GM19463 (cell line): Measurements from ENCODE around the gene PCDHGA8.
"Not testable (repeated sequence)": the region's sequence is repeated elsewhere in the genome, so short reads cannot be mapped to it uniquely, and the experiment has no call there.

Experiments
- ATAC-seq: cut with Tn5 transposase; IDR thresholded peaks from one replicate; pipeline ENCODE4 v1.9.1; 2021; ENCODE audit warnings: mild to moderate bottlenecking, moderate library complexity; ENCODE audit not compliant: unreplicated experiment

PCDHGA8 gene

DNA sequence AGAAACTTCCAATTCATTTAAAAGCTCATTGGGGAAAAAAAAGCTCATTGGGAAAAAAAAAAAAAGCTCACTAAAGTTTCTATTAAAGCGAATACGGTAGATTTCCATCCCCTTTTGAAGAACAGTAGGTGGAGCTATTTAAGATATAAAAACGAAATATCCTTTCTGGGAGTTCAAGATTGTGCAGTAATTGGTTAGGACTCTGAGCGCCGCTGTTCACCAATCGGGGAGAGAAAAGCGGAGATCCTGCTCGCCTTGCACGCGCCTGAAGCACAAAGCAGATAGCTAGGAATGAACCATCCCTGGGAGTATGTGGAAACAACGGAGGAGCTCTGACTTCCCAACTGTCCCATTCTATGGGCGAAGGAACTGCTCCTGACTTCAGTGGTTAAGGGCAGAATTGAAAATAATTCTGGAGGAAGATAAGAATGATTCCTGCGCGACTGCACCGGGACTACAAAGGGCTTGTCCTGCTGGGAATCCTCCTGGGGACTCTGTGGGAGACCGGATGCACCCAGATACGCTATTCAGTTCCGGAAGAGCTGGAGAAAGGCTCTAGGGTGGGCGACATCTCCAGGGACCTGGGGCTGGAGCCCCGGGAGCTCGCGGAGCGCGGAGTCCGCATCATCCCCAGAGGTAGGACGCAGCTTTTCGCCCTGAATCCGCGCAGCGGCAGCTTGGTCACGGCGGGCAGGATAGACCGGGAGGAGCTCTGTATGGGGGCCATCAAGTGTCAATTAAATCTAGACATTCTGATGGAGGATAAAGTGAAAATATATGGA is 38.1 kb downstream of the PCDHGA8 start, which contains the start of gene PCDHGA12:
TSS of gene PCDHGA12 (plus strand) at position 176 of the 782 bp plus-strand sequence. CDS start at position 429, 253 bp downstream.
- ATAC-seq = peak; percentile 93

DNA sequence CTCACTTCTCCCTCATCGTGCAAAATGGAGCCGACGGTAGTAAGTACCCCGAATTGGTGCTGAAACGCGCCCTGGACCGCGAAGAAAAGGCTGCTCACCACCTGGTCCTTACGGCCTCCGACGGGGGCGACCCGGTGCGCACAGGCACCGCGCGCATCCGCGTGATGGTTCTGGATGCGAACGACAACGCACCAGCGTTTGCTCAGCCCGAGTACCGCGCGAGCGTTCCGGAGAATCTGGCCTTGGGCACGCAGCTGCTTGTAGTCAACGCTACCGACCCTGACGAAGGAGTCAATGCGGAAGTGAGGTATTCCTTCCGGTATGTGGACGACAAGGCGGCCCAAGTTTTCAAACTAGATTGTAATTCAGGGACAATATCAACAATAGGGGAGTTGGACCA is 38.9 kb downstream of the PCDHGA8 start:
- ATAC-seq = peak; percentile 43

DNA sequence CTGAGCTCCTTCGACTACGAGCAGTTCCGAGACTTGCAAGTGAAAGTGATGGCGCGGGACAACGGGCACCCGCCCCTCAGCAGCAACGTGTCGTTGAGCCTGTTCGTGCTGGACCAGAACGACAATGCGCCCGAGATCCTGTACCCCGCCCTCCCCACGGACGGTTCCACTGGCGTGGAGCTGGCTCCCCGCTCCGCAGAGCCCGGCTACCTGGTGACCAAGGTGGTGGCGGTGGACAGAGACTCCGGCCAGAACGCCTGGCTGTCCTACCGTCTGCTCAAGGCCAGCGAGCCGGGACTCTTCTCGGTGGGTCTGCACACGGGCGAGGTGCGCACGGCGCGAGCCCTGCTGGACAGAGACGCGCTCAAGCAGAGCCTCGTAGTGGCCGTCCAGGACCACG is 39.9 kb downstream of the PCDHGA8 start:
- not testable (repeated sequence) for ATAC-seq

DNA sequence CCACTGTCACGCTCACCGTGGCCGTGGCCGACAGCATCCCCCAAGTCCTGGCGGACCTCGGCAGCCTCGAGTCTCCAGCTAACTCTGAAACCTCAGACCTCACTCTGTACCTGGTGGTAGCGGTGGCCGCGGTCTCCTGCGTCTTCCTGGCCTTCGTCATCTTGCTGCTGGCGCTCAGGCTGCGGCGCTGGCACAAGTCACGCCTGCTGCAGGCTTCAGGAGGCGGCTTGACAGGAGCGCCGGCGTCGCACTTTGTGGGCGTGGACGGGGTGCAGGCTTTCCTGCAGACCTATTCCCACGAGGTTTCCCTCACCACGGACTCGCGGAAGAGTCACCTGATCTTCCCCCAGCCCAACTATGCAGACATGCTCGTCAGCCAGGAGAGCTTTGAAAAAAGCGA is 40.3 kb downstream of the PCDHGA8 start:
- ATAC-seq = not testable (repeated sequence)

DNA sequence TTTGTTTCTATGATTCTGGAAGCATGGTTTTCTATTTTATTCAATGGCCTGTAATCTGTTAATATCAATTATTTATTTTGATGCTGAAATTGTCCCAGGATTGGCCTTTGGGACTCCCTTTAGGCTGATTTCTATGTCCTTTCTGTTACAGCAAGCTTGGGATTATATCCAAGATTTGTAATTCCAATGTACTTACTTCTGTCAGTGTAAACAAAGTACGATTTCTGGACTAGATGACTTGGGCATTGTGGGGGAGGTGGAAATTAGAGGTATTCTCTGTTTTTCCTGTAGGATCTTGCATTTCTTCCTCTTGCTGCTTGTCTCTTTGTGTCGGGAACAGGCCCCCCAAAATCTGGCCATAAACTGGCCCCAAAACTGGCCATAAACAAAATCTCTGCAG is 41.6 kb downstream of the PCDHGA8 start:
- ATAC-seq = no peak

DNA sequence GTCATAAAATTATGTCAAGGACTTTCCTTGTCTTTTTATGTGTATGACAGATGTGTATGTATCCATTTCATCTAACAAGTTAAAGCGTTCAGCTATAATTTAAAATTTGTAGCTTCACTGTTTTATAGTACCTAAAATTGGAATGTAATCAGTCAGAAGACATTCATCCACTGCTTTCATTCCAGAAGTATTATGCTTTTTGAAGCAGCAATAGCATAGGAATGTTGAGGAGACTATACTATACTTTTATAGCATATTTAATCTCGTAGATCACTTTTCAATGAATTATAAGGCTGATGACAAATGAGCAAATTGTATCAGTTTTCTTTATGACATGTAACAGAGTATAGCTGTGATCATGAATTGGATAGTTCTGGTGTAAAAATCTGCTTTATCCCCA is 44.8 kb downstream of the PCDHGA8 start:
- ATAC-seq = no peak

DNA sequence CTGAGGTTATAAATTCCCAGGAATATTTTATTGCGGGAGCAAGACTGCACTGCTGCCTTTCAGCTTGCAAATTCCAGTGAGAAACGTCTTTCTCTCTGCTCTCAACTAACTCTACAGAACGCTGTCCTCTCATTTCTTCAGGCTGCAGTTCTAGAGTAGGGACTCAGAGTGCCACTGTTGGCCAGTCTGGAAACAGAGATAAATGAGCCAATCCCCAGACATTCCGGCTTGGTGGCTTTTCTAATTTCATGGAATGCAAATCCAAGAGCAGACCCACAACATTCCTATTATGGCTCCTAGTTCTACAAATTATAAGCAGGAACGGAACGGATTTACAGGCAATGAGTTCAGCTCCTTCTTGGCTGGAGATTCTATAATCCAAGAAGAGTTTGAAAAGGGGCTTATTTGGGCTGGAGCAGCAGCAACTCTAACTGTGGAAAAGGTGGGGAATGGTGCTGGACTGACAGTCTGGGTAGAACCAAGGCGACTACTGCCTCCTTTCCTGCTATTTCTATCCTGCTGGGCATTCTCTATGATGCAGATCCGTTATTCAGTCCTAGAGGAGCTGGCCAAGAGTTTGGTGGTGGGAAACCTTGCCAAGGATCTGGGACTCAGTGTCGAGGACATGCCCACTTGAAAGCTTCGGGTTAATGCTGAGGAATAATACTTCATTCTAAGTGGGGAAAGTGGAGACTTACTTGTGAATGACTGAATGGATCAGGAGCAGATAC is 47.1 kb downstream of the PCDHGA8 start:
- no peak for ATAC-seq

DNA sequence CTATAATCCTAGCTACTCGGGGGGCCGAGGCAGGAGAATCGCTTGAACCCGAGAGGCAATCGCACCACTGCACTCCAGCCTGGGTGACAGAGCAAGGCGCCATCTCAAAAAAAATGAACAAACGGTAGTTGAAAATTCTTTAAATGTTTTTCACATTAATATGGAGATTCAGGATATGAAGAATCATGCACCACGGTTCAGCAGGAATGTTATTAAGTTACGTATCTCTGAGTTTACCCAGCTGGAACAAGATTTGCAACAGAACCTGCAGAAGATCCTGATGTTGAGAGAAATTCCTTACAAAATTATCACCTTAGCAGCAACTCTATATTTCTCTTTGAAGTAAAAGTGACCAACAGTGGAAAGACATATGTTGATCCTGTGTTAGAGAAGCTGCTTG is 47.9 kb downstream of the PCDHGA8 start:
- ATAC-seq = no peak

DNA sequence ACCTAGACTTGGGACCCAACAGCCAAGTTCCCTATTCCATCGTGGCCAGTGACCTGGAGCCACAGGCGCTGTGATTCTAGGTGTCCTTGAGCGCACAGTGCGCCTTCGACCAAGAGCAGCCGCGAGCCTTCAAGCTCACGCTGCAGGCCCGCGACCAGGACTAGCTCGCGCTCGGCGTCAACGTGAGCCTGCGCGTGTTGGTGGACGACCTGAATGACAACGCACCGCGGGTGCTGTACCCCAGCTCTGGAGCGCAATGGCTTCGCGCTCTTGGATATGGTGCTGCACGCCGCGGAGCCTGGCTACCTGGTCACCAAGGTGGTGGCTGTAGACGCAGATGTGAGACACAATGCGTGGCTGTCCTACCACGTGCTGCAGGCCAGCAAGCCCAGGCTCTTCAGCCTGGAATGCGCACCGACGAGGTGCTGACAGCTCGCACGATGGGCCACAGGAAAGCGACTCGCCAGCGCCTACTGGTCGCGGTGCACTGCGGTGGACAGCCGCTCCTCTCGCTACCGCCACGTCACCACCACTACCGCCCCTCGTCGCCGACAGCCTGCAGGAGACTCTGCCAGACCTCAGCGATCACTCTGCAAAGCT is 49.2 kb downstream of the PCDHGA8 start:
- no peak for ATAC-seq
